Smooth muscle cell of the brain vasculature (primary cell): ENCODE results near the gene CEMIP.

Source experiments
- DNase-seq: peaks from one replicate; pipeline ENCODE4 v3.0.0-alpha.2; 2012; ENCODE audit warnings: low read depth, low spot score

The CEMIP gene

DNA sequence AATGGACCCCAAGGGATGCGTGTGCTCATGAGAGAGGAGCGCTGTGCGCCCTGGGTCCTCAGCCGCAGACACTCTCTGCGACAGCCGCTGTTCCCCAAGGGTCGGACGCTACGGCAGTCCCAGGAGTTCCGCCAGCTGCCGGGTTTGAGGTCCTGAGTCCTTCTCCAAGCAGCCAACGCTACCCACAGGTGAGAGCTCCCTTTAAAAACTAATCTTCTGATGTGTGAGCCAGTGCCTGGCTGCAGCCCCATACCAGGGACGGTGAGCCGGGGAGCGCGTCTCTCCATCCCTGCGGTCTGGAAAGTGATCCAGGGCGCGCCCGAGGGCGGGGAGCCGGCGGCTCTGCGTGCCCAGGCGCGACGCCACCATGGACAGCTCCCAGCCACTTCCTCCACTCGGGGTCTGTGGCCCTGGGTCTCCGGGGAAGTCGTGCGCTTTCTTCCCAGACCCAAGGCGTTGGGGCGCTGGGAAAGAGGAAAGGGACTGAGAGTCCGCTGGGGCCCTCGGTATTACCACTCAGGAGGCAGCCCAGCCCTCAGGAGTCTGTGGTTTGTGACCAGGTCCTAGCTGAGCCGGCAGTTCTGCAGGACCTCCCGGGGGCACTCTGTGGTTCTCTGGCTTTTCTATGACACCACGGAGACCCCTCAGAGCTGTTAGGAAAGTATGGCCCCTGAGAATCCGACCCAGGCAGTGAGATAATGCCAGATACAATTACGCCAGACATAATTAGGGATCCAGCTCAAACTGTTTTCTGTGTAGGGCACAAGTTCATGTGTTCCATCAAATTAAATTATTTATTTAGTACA is 1.4 kb downstream of the CEMIP start:
- DNase-seq = no peak

DNA sequence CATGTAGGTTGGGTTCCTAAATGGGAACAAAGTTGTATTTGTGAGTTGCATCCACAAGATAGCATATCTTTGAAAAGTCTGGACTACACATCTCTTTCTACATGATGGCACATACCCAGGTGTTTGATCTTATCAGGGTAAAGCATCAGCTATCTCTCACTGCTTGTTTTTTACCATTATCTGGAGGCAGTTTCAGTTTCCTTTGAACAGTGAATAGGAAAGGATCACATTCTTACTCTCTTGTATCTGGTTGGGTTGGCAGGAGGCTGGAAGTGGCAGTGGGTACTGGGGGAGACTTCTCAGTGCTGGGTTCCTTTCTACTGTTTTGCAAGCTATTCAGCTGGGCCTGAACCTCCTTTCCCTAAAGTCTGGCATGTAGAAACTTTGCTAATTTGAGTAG is 4.1 kb downstream of the CEMIP start:
- no peak for DNase-seq

GRCh38 chr15:80785335-80785734 is 6.2 kb downstream of the CEMIP start:
- no peak for DNase-seq

GRCh38 chr15:80785811-80786354 is 6.7 kb downstream of the CEMIP start:
- no peak for DNase-seq

DNA sequence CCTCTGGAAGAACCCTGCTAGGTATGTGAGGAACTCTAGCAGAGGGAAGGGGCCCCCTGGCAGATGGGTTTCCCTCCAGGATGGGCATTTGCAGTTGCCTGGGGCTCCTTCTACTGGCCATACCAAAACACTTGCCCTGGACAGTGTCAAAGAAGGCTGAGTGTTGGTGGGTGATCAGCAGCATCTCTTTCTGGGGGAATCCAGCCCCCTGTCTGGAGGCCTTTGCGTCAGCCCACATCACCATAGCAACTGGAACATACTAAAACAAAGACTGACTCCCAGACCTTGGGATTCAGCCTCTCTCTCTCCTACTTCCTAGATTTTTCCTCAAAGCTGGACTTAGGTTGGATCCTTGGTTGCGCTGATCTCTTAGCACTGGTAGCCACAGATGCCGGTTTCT is 8.1 kb downstream of the CEMIP start:
- DNase-seq = no peak

GRCh38 chr15:80788536-80788935 is 9.4 kb downstream of the CEMIP start:
- DNase-seq = no peak

- DNase-seq = no peak
These were observed 10.1 kb downstream of the CEMIP start for GRCh38 chr15:80789296-80789695.

- no peak for DNase-seq
These were observed 10.6 kb downstream of the CEMIP start for GRCh38 chr15:80789796-80790195.

- DNase-seq = no peak
These were observed 11.1 kb downstream of the CEMIP start for GRCh38 chr15:80790236-80790635.

DNA sequence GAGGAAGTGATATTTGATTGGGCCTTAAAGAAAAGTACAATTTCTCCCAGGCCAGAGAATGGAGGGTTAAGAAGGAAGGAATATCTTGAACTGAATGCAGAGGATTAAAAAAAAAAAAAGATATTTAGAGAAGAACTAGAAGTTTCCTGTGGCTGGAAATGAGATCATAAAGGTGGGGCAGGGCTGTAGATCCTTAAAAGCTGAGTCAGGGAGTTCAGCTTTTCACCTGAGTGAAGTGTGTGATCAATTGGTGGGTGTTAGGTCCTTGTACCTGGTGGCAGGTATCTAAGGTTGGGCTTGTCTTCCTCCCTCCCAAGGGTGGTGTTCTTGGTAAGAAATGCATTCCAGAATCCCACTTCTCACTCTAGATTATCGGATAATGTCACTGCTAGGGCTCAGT is 11.8 kb downstream of the CEMIP start:
- DNase-seq = no peak

DNA sequence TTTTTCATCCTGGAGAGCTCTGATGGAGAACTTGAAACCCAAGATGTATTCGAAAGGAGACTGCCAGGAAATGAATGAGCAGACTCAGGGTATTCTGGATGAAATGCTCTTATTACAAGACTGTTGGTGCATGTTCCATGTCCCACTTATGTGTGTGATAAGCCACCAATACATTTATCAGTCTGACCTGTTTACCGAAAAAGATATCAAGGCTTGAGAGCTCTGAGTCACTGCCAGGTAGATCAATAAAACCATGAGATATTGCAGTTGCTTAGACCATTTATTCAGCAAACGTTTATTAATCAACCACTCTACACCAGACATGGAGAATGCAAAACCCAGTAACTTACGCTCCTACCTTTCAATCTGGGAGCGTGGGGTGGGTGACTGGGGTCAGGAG is 17.2 kb downstream of the CEMIP start:
- no peak for DNase-seq

DNA sequence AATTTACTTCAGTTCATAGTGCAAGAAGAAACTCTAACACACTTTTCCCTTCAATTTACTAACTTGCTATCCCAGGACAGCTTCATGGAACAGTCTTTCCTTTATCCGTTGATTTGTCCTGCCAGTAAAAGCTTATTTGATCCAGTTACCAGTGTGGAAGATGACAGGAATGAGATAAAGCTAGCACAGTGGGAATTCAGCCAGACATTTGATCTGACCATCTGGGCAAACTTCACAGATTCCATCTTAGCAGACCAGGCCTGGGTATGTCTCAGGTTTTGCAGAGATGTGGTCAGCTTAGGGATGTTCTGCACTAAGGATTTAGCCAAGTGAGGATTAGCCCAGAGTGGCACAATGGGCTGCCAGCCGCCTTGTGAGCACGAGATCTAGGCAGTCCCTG is 19.7 kb downstream of the CEMIP start:
- no peak for DNase-seq

DNA sequence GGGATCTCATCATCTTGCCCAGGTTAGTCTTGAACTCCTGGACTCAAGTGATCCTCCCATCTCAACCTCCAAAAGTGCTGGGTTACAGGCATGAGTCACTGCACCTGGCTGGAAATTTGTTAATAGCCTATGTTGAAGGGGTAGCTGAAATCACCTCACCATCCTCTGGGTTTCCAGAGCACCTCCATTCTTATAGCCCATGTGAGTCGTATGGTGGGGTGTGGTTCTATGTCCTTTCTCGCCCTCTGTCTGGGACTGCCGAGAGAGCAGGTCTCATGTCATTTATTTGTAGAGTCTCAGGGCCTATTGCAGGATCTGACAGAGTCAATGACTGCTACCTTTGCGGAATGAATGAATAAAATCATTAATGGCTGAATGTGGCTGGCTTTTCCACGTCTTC is 20.9 kb downstream of the CEMIP start:
- no peak for DNase-seq

- no peak for DNase-seq
These were observed 22.9 kb downstream of the CEMIP start for GRCh38 chr15:80801891-80802680.

GRCh38 chr15:80803580-80804525 is 24.7 kb downstream of the CEMIP start:
- no peak for DNase-seq

GRCh38 chr15:80804970-80805495 is 25.9 kb downstream of the CEMIP start:
- no peak for DNase-seq

GRCh38 chr15:80811781-80812315 is 32.7 kb downstream of the CEMIP start:
- no peak for DNase-seq

DNA sequence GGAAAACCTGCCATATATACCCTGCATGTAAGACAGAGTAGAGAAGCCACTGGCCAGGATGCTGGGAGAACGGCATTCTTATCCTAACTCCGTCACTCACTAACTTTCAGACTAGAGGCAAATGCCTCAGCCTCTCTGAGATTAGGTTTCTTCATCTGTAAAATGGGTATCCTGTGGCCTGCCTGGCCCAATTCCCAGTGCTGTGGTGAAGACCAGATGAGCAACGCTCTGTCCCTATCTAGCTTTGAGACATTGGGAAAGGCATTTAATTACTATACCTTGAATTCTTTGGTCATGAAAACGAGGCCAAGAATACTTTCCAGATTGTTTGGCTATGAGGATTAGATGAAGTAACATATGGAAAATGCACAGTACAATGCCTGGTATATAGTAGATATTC is 35.9 kb downstream of the CEMIP start:
- no peak for DNase-seq

DNA sequence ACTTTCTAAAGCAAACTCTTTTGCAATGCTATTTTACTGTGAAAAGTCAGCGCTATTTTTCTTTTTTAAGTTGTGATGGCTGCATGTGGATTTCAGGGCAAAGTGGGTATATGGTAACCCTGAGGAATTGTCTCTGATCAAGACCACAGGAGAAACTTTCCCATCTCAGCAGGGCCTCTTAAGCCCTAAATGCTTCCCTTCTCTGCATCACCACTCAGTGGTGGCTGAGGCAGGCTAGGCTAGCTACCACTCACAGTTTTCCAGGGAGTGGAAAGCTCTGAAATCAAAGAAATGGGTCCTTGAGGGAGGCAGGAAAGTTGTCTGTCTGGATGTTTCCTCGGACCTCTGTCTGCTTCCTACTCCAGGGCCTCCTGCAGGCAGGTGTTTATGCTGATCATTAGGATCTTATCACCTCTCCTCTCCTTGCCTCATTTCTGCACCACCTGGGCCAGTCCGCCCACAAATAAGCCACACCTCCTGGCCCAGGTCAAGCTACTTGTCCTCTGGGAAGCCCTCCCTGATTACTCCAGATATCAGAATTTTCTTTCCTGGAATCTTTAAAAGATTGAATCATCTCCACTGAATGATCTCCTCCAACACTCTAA is 37.0 kb downstream of the CEMIP start:
- no peak for DNase-seq

DNA sequence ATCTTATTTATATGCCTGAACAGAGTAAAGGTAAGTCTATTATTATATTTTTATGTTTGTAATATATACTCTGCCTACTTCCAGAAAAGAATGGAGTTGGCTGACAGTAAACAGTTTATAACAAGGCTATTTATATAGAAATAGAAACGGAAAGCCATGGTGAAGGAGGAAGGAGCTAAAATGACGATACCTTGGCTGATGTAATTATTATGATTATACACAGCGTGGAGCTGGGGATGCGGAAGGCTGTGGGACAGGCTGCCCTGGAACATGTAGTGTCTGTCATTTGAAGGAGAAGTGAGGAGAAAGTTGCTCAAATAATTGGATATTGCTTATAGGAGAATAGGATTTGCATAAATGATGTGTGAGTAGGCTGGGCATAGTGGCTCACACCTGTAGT is 37.8 kb downstream of the CEMIP start:
- DNase-seq = no peak

DNA sequence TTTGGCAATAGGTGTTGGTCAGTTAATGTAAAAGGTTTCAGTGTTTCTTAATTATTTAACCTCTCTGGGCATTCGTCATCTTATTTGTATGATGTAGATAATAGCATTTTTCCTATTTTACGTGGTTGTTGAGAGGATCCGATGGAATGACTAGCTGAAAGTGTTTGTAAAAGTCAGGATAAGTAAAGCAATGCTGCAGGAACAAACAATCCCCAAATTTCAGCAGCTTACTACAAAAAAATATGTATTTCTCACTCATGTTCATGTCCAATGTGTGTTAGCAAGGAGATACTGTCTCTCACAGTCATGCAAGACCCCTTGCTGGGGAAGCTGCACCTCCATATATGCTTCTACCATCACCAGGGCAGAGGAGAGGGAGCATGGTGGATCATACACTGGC is 38.7 kb downstream of the CEMIP start:
- DNase-seq = no peak
